Breast epithelium (tissue), 3 donors: ENCODE measurements around the gene ZNF423.

ENCODE experiments used
- POLR2A ChIP-seq: fragments of 450-650 bp; IDR thresholded peaks from one replicate; pipeline ENCODE4 v1.6.1; 2016; ENCODE audit warnings: antibody characterized with exemption, mild to moderate bottlenecking, moderate library complexity
- TF ChIP-seq, protein P1 (sequence below), 3 donors: fragments of 450-650 bp; IDR thresholded peaks; one replicate each; pipeline ENCODE4 v1.5.1; 2016 to 2017; ENCODE audit warnings: antibody characterized with exemption in 3 of 3, mild to moderate bottlenecking in 3 of 3, moderate library complexity in 3 of 3

- TF ChIP-seq, protein P1, sequence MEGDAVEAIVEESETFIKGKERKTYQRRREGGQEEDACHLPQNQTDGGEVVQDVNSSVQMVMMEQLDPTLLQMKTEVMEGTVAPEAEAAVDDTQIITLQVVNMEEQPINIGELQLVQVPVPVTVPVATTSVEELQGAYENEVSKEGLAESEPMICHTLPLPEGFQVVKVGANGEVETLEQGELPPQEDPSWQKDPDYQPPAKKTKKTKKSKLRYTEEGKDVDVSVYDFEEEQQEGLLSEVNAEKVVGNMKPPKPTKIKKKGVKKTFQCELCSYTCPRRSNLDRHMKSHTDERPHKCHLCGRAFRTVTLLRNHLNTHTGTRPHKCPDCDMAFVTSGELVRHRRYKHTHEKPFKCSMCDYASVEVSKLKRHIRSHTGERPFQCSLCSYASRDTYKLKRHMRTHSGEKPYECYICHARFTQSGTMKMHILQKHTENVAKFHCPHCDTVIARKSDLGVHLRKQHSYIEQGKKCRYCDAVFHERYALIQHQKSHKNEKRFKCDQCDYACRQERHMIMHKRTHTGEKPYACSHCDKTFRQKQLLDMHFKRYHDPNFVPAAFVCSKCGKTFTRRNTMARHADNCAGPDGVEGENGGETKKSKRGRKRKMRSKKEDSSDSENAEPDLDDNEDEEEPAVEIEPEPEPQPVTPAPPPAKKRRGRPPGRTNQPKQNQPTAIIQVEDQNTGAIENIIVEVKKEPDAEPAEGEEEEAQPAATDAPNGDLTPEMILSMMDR (IDR thresholded peaks at IDR 0.05): no peak
- no peak for TF ChIP-seq POLR2A
These were observed 89.7 kb downstream of the ZNF423 start for GRCh38 chr16:49766225-49766624.
